PC-9 (cell line): ENCODE measurements around the gene BSPH1. TPM values are rescaled to one million over a fixed set of nuclear protein-coding genes. Genes with fewer than 3 reads are reported as not detected.

Source experiments
- BruUV-seq: library from RNA; stranded (reverse); fragments of 400-500 nt; replicated peaks from 2 replicates; lab custom pipeline; 2021; lab: Mats Ljungman, UMichigan
- CTCF ChIA-PET: fragments of 300-600 bp; sonication (Branson Sonifier 250); formaldehyde crosslinking; loops from one replicate; lab custom pipeline; 2022; ENCODE audit warnings: antibody characterized with exemption; lab: Charles Lee
- POLR2A ChIA-PET: fragments of 300-600 bp; sonication (Branson Sonifier 250); formaldehyde crosslinking; loops from one replicate; lab custom pipeline; 2022; ENCODE audit warnings: antibody characterized with exemption; ENCODE audit not compliant: unreplicated experiment; lab: Charles Lee
- DNase-seq, 2 experiments: peaks; one replicate each; pipeline versions ENCODE4 v3.0.0 to v3.0.0-alpha.2; 2015 to 2022; ENCODE audit warnings: mixed read lengths in 1 of 2
- H2AFZ ChIP-seq: fragments of 200-600 bp; sonication (generic); 2 replicates; pipeline ENCODE4 v1.8.1; 2017; ENCODE audit warnings: antibody characterized with exemption
- H3F3A ChIP-seq: fragments of 200-600 bp; sonication (generic); 2 replicates; pipeline ENCODE4 v1.8.1; 2017; ENCODE audit warnings: antibody characterized with exemption, mild to moderate bottlenecking, low read depth; ENCODE audit not compliant: insufficient read depth
- H3K27ac ChIP-seq: fragments of 200-600 bp; sonication (generic); 2 replicates; pipeline ENCODE4 v1.6.1; 2016; ENCODE audit warnings: mixed run types
- H3K27me3 ChIP-seq: fragments of 200-600 bp; sonication (generic); 2 replicates; pipeline ENCODE4 v1.6.1; 2016; ENCODE audit warnings: low read depth, mixed run types; ENCODE audit not compliant: insufficient read depth
- H3K36me3 ChIP-seq: fragments of 200-600 bp; sonication (generic); 2 replicates; pipeline ENCODE4 v1.6.1; 2016; ENCODE audit warnings: low read depth, mixed run types
- H3K4me1 ChIP-seq: fragments of 200-600 bp; sonication (generic); replicated peaks from 2 replicates; pipeline ENCODE4 v1.6.1; 2016; ENCODE audit warnings: mixed run types; ENCODE audit not compliant: insufficient read depth
- H3K4me2 ChIP-seq: fragments of 200-600 bp; sonication (generic); 2 replicates; pipeline ENCODE4 v1.6.1; 2017; ENCODE audit warnings: mixed run types
- H3K4me3 ChIP-seq: fragments of 200-600 bp; sonication (generic); 2 replicates; pipeline ENCODE4 v1.6.1; 2016; ENCODE audit warnings: mixed run types
- H3K79me2 ChIP-seq: fragments of 200-600 bp; sonication (generic); 2 replicates; pipeline ENCODE4 v1.6.1; 2017; ENCODE audit warnings: low read depth, mixed run types
- H3K9me2 ChIP-seq: fragments of 200-600 bp; sonication (generic); 2 replicates; pipeline ENCODE4 v1.8.1; 2017; ENCODE audit warnings: mild to moderate bottlenecking; ENCODE audit not compliant: insufficient read depth
- H3K9me3 ChIP-seq: fragments of 200-600 bp; sonication (generic); 2 replicates; pipeline ENCODE4 v1.8.1; 2016; ENCODE audit warnings: low read depth; ENCODE audit not compliant: insufficient read depth
- H4K20me1 ChIP-seq: fragments of 200-600 bp; sonication (generic); 2 replicates; pipeline ENCODE4 v1.8.1; 2017; ENCODE audit not compliant: insufficient read depth
- EZH2 ChIP-seq: fragments of 200-600 bp; sonication (generic); IDR thresholded peaks from 2 replicates; pipeline ENCODE4 v1.8.0; 2017; ENCODE audit warnings: antibody characterized with exemption, low read depth
- intact Hi-C: fragments of 100-400 bp; cut with micrococcal nuclease; formaldehyde crosslinking; loops from one replicate; pipeline ENCODE4 v1.10.0; 2022; ENCODE audit not compliant: unreplicated experiment
- total RNA-seq: library from RNA; stranded (reverse); gene quantifications from 2 replicates; pipeline ENCODE4 v1.2.3, GENCODE V29; 2021
- TF ChIP-seq, protein P1 (sequence below): fragments of 200-600 bp; sonication (generic); conservative IDR thresholded peaks from 2 replicates; pipeline ENCODE4 v1.6.1; 2017; ENCODE audit warnings: mixed run types, antibody characterized with exemption, mild to moderate bottlenecking, moderate library complexity

BSPH1 gene
- total RNA-seq, 1 experiment from 2014 or later: not detected

DNA sequence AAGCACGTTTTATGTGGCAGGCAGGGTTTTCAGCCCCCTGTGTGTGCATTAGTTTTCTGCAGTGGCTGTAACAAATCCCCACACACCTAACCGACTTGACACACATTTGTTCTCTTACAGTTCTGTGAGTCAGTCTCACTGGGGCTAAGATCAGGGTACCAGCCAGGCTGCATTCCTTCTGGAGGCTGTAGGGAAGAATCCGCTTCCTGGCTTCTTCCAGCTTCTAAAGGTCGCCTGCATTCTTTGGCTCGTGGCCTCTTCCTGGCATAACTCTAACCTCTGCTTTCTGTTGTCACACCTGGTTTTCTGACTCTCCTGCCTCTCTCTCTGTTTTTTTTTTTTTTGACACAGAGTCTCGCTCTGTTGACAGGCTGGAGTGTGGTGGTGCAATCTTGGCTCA lies 8.9 kb upstream of the BSPH1 start:
- Histone ChIP-seq H3K9me3 (peaks cover 6% of the 10 kb centered on the region; the same call in 1 of the 2 replicates), H3K4me3 (no peak overlapping the region), H2AFZ (no peak overlapping the region), H3K9me2 (no peaks in the 10 kb centered on the region), H4K20me1 (no peaks in the 10 kb centered on the region), H3K4me2 (no peak overlapping the region), H3K79me2 (no peaks in the 10 kb centered on the region), H3F3A (no peaks in the 10 kb centered on the region), H3K27ac (no peak overlapping the region), H3K4me1 (no peaks in the 10 kb centered on the region), H3K27me3 (peaks cover 54% of the 10 kb centered on the region), H3K36me3 (no peaks in the 10 kb centered on the region)
- TF ChIP-seq, protein P1, sequence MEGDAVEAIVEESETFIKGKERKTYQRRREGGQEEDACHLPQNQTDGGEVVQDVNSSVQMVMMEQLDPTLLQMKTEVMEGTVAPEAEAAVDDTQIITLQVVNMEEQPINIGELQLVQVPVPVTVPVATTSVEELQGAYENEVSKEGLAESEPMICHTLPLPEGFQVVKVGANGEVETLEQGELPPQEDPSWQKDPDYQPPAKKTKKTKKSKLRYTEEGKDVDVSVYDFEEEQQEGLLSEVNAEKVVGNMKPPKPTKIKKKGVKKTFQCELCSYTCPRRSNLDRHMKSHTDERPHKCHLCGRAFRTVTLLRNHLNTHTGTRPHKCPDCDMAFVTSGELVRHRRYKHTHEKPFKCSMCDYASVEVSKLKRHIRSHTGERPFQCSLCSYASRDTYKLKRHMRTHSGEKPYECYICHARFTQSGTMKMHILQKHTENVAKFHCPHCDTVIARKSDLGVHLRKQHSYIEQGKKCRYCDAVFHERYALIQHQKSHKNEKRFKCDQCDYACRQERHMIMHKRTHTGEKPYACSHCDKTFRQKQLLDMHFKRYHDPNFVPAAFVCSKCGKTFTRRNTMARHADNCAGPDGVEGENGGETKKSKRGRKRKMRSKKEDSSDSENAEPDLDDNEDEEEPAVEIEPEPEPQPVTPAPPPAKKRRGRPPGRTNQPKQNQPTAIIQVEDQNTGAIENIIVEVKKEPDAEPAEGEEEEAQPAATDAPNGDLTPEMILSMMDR: no peak
- TF ChIP-seq EZH2: no peak
- intact Hi-C loops: no loop called here
- no TSS peak for BruUV-seq
- peak in 1 of 2 experiments; percentile 67 for DNase-seq
- POLR2A ChIA-PET: no interaction called here
- CTCF ChIA-PET: no interaction called here

DNA sequence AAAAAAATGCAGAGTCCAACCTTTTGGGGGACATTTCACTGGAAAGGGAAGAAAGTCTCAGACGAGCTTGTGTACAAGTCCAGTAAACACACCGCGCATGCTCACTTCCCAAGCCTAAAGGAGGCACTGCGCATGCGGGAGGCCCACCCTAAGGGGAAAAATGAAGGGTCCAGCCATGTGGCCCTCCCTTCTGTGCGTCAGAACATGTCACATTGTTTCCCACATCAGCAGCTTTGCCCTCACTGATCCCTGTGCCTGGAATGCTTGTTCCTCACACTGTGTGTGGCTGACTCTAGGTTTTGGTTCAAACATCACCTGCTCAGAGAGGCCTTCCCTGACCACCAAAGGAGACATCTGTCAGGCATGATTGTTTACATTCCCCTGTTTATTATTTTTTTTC lies 6.8 kb upstream of the BSPH1 start:
- no peaks in the 10 kb centered on the region; the same call in 1 of the 2 replicates for H3K9me2 ChIP-seq
- H3K9me3 ChIP-seq: peaks cover 6% of the 10 kb centered on the region; the same call in 1 of the 2 replicates
- no peaks in the 10 kb centered on the region for H3F3A ChIP-seq
- no peaks in the 10 kb centered on the region for H3K36me3 ChIP-seq
- TF ChIP-seq, protein P1: no peak
- TF ChIP-seq EZH2: no peak
- ChIA-PET CTCF (no interaction called here), POLR2A (no interaction called here)
- H3K79me2 ChIP-seq: no peaks in the 10 kb centered on the region
- intact Hi-C loops: no loop called here
- H2AFZ ChIP-seq: no peak overlapping the region
- no TSS peak for BruUV-seq
- H3K4me1 ChIP-seq: no peaks in the 10 kb centered on the region
- peaks cover 44% of the 10 kb centered on the region for H3K27me3 ChIP-seq
- DNase-seq: no peak
- no peak overlapping the region for H3K4me2 ChIP-seq
- no peaks in the 10 kb centered on the region for H4K20me1 ChIP-seq
- H3K27ac ChIP-seq: no peak overlapping the region
- H3K4me3 ChIP-seq: no peak overlapping the region

DNA sequence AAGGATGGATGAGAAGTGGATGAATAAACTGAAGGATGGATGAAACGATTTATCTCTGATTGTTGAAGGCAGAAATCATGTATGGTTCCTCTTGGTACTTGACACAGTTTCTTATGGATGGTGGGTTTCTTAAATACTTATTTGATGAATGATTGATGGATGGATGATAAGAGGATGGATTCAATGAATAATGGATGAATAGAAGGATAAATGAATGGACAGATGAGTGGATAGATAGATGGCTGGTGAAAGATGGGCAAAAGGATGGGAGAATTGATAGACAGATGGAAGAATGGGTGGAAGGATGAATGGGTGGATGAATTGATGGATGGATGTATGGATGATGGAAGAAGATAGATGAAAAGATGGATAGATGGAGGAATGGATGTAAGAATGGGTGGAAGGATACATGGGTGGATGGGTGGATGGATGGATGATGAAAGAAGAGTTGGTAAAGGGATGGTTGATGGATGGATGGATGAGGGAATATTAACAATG lies 4.3 kb upstream of the BSPH1 start:
- peaks cover 42% of the 10 kb centered on the region for H3K27me3 ChIP-seq
- TF ChIP-seq, protein P1: no peak
- TF ChIP-seq EZH2: no peak
- no peak overlapping the region for H3K4me3 ChIP-seq
- no TSS peak for BruUV-seq
- no peak overlapping the region for H2AFZ ChIP-seq
- intact Hi-C loops: no loop called here
- DNase-seq: no peak
- no peaks in the 10 kb centered on the region for H3F3A ChIP-seq
- no peaks in the 10 kb centered on the region for H3K4me1 ChIP-seq
- H4K20me1 ChIP-seq: no peaks in the 10 kb centered on the region
- no peaks in the 10 kb centered on the region; the same call in 1 of the 2 replicates for H3K9me2 ChIP-seq
- H3K27ac ChIP-seq: no peak overlapping the region
- ChIA-PET POLR2A (no interaction called here), CTCF (no interaction called here)
- no peak overlapping the region for H3K4me2 ChIP-seq
- H3K36me3 ChIP-seq: no peaks in the 10 kb centered on the region
- no peaks in the 10 kb centered on the region for H3K79me2 ChIP-seq
- H3K9me3 ChIP-seq: peaks cover 6% of the 10 kb centered on the region; the same call in 1 of the 2 replicates
